ENCODE data around the gene MUC6. TPM values are rescaled to one million over a fixed set of nuclear protein-coding genes. Genes with fewer than 3 reads are reported as not detected.

MUC6 gene
- total RNA-seq, 2 donors from 2014 or later, result not detected

- Histone ChIP-seq H3K4me1 (no peaks in the 10 kb centered on the region), H3K4me3 (no peak overlapping the region), H3K27me3 (no peaks in the 10 kb centered on the region), H3K36me3 (peaks cover 41% of the 10 kb centered on the region), H3K9me3 (no peaks in the 10 kb centered on the region), H3K27ac (no peak overlapping the region)
- no peak for DNase-seq (ENCODE audit: low spot score)
- TF ChIP-seq, protein P1, sequence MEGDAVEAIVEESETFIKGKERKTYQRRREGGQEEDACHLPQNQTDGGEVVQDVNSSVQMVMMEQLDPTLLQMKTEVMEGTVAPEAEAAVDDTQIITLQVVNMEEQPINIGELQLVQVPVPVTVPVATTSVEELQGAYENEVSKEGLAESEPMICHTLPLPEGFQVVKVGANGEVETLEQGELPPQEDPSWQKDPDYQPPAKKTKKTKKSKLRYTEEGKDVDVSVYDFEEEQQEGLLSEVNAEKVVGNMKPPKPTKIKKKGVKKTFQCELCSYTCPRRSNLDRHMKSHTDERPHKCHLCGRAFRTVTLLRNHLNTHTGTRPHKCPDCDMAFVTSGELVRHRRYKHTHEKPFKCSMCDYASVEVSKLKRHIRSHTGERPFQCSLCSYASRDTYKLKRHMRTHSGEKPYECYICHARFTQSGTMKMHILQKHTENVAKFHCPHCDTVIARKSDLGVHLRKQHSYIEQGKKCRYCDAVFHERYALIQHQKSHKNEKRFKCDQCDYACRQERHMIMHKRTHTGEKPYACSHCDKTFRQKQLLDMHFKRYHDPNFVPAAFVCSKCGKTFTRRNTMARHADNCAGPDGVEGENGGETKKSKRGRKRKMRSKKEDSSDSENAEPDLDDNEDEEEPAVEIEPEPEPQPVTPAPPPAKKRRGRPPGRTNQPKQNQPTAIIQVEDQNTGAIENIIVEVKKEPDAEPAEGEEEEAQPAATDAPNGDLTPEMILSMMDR (IDR thresholded peaks at IDR 0.05), result no peak
Measured at GRCh38 chr11:1013631-1013935, 22.9 kb downstream of the MUC6 start.

DNA sequence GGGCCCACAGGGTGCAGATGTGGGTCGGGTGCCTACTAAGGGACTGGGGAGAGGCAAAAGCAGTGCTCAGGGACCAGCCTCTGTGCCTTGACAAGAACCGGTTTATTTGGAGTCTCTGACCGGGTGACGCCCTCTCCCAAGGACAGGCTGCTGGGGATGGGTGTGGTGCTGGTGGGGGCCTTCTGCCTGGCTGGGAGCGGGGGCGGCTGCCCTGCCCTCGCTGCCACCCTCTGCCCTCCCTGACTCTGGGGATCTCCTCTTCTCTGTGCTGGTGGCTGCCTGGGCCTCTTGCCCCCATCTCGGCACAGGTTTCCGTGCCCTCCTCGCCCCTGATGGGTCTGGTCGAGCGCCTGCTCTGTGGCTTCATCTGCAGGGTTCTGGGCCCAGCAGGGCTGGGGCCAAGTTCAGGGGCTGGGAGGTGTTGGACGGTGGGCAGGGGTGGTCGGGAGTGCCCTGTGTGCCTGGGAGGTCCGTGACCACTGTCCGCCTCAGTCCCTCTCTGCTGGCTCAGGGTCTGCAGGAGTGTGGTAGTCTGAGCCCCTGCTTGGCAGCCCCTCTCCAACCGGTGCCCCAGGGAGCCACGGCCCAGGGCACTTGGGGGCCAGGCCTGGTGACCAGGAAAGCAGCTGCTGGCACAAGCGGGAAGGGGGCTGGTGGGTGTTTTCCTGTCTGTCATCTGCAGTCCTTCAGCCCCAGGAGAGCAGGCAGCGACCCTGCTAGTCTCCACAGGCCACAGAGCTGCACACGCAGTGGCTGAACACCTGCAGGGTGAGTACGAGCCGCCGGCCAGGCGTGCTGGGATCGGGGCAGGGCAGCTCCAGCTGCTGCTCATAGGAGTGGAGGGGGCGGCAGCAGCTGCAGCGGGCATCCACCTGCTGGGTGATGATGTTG, 23.5 kb downstream of the MUC6 start:
- Histone ChIP-seq H3K4me3 (no peak overlapping the region), H3K36me3 (peaks cover 47% of the 10 kb centered on the region), H3K27me3 (no peaks in the 10 kb centered on the region), H3K27ac (no peak overlapping the region), H3K9me3 (no peaks in the 10 kb centered on the region), H3K4me1 (no peaks in the 10 kb centered on the region)
- no peak for DNase-seq (ENCODE audit: low spot score)
- TF ChIP-seq, protein P1 (IDR thresholded peaks at IDR 0.05), result no peak

- no peak for DNase-seq (ENCODE audit: low spot score)
Measured at GRCh38 chr11:1012291-1012690, 24.2 kb downstream of the MUC6 start.

GRCh38 chr11:1011320-1011698, 25.2 kb downstream of the MUC6 start:
- no peak overlapping the region for H3K4me3 ChIP-seq
- H3K9me3 ChIP-seq, result no peaks in the 10 kb centered on the region
- H3K4me1 ChIP-seq, result no peaks in the 10 kb centered on the region
- H3K36me3 ChIP-seq, result peaks cover 63% of the 10 kb centered on the region
- no peak for DNase-seq (ENCODE audit: low spot score)
- H3K27me3 ChIP-seq, result no peaks in the 10 kb centered on the region
- no peak overlapping the region for H3K27ac ChIP-seq
- TF ChIP-seq, protein P1 (IDR thresholded peaks at IDR 0.05), result no peak

More at GRCh38 chr11:1012291-1012690, 24.2 kb downstream of the MUC6 start:
- Histone ChIP-seq H3K9me3 (no peaks in the 10 kb centered on the region), H3K27ac (no peak overlapping the region), H3K4me3 (no peak overlapping the region), H3K27me3 (no peaks in the 10 kb centered on the region), H3K36me3 (peaks cover 53% of the 10 kb centered on the region), H3K4me1 (no peaks in the 10 kb centered on the region)
- TF ChIP-seq, protein P1 (IDR thresholded peaks at IDR 0.05), result no peak

GRCh38 chr11:1010551-1011319, 25.8 kb downstream of the MUC6 start:
- H3K27ac ChIP-seq, result no peak overlapping the region
- no peak overlapping the region for H3K4me3 ChIP-seq
- no peaks in the 10 kb centered on the region for H3K27me3 ChIP-seq
- H3K9me3 ChIP-seq, result no peaks in the 10 kb centered on the region
- H3K4me1 ChIP-seq, result no peaks in the 10 kb centered on the region
- DNase-seq (ENCODE audit: low spot score), result no peak
- TF ChIP-seq, protein P1 (IDR thresholded peaks at IDR 0.05), result no peak
- peaks cover 66% of the 10 kb centered on the region for H3K36me3 ChIP-seq
